Coronary artery (tissue), 2 donors: ENCODE results near the gene SEMA5A.
A peak's percentile ranks its signal among the peaks of the same experiment; 100 is the strongest.

Experiments used
- DNase-seq: peaks from one replicate; pipeline ENCODE4 v3.0.0-alpha.2; 2017; ENCODE audit warnings: low spot score
- H3K27ac ChIP-seq, 2 donors: fragments of 200-600 bp; sonication (generic); one replicate each; pipeline ENCODE4 v1.5.1; 2016 to 2019
- H3K4me3 ChIP-seq: fragments of 200-600 bp; sonication (generic); 2 replicates; pipeline ENCODE4 v1.5.1; 2016; ENCODE audit warnings: mild to moderate bottlenecking, moderate library complexity
- TF ChIP-seq, protein P1 (sequence below): fragments of 200-600 bp; sonication (generic); IDR thresholded peaks from one replicate; pipeline ENCODE4 v1.5.1; 2019; ENCODE audit warnings: antibody characterized with exemption

Gene SEMA5A

DNA sequence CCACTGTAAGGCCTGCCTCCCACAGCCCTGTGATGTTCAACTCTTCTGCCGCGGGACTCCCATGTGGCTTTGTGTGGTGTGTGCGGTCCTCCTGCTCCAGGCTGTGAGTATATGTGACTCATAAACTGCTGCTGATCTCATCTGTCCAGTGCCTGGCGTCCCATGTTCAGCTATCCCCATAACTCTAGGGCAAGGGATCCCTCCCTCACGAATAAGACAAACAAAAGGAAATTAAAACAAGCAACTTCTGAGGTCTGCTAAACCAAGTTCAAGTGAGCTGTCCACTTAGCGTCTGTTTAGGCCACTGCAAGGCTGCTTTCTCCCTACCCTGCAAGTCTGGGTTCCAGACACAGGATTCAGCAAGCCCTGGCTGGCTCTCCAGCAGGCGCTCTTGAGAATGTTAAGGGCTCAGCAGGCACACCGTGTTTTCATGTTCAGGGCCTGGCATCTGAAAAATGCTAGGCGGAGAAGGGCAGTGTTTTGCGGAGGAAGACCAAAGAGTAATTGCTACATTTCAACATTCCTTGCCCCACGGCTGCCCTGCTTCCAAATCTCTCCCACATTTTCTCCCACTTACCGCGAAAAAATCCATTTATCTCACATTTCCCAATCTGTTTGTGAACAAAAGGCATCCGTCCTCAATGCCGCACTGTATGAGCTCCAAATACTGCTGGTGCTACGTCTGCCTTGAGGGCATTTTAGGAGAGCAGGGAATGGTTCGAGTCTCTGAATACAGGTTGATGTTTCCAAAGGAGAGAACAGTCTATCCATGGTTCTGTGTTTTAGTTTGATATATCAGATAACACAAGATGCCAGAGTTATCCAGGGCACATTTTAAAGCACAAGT, 280.2 kb downstream of the SEMA5A start:
- DNase-seq, result no peak
- H3K27ac ChIP-seq, result peak overlapping the region; percentile 70 to 82

DNA sequence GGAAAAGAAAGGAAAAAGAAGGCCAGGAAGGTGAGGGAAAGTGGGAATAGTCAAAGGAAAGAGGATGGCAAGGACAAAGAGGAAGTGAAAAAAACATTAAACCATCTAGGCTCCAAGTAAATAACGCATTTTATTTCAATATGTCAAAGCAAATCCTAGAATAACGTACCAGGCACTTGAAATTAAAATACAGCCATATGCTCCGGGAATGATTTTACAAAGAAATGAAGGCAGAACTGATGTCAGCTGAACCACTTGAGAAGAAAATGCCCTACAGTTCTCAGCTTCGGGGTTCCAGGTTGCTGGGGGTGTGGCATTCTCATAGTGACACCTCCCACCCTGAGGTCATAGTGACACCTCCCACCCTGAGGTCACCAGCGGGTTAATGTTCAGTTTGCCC, 281.6 kb downstream of the SEMA5A start:
- TF ChIP-seq, protein P1, sequence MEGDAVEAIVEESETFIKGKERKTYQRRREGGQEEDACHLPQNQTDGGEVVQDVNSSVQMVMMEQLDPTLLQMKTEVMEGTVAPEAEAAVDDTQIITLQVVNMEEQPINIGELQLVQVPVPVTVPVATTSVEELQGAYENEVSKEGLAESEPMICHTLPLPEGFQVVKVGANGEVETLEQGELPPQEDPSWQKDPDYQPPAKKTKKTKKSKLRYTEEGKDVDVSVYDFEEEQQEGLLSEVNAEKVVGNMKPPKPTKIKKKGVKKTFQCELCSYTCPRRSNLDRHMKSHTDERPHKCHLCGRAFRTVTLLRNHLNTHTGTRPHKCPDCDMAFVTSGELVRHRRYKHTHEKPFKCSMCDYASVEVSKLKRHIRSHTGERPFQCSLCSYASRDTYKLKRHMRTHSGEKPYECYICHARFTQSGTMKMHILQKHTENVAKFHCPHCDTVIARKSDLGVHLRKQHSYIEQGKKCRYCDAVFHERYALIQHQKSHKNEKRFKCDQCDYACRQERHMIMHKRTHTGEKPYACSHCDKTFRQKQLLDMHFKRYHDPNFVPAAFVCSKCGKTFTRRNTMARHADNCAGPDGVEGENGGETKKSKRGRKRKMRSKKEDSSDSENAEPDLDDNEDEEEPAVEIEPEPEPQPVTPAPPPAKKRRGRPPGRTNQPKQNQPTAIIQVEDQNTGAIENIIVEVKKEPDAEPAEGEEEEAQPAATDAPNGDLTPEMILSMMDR, result no peak
- H3K27ac ChIP-seq, result peak overlapping the region in 1 of 2 donors; percentile 82
- no peak overlapping the region for H3K4me3 ChIP-seq
- no peak for DNase-seq

More for the DNA sequence above, 280.2 kb downstream of the SEMA5A start:
- H3K4me3 ChIP-seq, result peak overlapping the region; percentile 47
- TF ChIP-seq, protein P1, result no peak

DNA sequence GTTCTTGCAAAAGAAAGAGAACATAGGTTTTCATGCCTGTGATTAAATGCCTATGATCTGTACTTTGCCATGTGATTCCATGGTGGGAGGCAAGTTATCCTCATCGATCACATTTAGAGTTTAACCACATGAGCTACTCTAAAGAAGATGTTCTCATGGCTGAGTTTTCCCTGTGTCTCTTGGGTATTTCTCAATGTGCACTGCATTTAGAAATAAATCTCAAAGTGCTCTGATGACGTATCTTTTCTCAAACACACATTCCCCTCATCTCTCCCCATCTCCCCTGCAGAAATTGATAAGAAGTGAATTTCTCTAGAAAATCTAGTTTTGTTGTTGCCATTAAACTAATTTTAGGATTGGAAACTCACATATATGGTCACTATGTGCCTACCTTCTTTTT, 282.2 kb downstream of the SEMA5A start:
- no peak for DNase-seq
- TF ChIP-seq, protein P1, result no peak
- H3K27ac ChIP-seq, result no peak overlapping the region
- H3K4me3 ChIP-seq, result no peak overlapping the region

DNA sequence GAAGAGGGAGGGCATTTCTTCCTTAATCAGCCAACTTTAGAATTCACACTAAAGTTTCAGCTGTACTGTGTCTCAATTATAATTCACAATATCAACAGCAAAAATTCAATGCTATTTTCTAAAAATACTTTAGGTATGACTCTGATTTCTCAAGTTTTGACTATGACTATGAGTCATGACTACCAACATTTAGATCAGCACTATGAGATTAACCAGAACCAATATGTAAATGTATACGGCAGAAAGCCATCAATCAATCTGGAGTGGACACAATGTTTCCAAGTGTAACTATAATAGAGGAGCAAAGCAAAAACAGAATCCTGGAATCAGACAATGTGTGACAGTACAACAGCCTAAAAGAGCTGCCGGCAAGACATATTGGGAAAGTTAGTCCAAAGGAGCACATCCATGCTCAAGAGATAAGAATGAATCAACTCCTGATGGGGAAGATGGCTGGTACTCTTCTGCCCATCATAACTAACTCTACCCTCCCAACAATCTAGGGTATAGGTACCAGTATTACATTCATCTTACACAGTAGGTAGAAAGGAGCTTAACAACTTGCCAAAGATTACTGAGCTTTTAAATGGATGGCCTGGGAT, 294.4 kb downstream of the SEMA5A start:
- Histone ChIP-seq H3K27ac (no peak overlapping the region), H3K4me3 (no peak overlapping the region)
- no peak for DNase-seq
- TF ChIP-seq, protein P1, result no peak

DNA sequence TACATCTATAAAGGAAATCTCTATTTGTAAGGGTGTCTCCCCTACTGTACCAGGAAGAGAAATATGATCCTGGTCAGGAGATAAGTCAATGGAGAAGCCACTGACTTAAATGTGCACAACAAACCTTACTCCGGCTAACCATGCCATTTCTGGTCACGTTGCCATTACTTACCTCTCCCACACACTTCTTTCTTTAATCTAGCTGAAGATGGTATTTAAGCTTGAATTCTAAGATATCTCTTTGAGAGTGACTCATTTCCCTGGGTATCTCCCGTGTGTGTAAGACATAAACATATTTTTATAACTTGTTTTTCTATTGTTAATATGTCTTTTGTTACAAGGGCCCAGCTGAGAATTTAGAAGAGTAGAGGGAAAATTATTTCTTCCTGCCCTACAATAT, 296.6 kb downstream of the SEMA5A start:
- Histone ChIP-seq H3K27ac (no peak overlapping the region), H3K4me3 (no peak overlapping the region)
- DNase-seq, result no peak
- TF ChIP-seq, protein P1, result no peak

DNA sequence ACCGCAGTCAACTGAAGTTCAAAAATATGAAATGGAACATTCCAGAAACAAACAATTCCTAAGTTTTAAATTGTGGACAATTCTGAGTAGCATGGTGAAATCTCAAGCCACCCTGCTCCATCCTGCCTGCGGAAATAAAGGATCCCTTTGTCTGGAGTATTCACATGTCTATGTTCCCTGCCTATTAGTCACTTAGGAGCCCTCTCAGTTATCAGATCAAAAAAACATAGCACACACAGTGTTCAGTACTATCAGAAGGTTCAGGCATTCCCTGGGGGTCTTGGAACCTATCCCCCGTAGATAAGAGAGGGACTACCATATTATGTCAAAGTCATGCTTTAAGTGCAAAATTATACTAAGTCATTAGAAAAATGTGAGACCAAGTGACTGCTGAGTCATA, 300.8 kb downstream of the SEMA5A start:
- no peak for DNase-seq
- Histone ChIP-seq H3K4me3 (no peak overlapping the region), H3K27ac (no peak overlapping the region)
- TF ChIP-seq, protein P1, result no peak

DNA sequence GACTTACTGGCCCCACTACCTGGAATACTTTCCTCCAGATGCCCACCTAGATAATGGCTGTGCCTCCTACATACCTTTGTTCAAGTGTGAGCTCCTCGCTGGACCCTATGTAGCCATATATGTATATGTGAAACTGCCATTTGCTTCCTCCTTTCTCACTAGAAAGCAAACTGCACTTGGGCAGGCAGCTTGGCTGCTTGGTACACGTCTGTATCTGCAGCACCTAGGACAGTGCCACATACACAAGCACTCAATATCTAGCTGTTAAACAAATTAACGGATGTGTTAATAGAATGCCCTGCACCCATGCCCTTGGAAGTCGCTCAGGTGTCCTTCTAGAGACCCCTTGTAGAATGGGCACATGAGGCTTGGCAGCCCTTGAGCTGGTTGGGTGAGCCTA, 301.5 kb downstream of the SEMA5A start:
- no peak for DNase-seq
- Histone ChIP-seq H3K27ac (no peak overlapping the region), H3K4me3 (no peak overlapping the region)
- TF ChIP-seq, protein P1, result no peak
